Loucy (cell line): ENCODE results near the gene NXT1.

ENCODE experiments used
- EZH2phosphoT487 ChIP-seq: fragments of 200-600 bp; IDR thresholded peaks from 2 replicates; pipeline ENCODE4 v1.6.1; 2018; ENCODE audit warnings: antibody characterized with exemption, mild to moderate bottlenecking, moderate library complexity, borderline replicate concordance
- TF ChIP-seq, protein P1 (sequence below): fragments of 200-600 bp; sonication (generic); conservative IDR thresholded peaks from 2 replicates; pipeline ENCODE4 v1.5.1; 2014; ENCODE audit warnings: mild to moderate bottlenecking, antibody characterized with exemption, low read length

DNA sequence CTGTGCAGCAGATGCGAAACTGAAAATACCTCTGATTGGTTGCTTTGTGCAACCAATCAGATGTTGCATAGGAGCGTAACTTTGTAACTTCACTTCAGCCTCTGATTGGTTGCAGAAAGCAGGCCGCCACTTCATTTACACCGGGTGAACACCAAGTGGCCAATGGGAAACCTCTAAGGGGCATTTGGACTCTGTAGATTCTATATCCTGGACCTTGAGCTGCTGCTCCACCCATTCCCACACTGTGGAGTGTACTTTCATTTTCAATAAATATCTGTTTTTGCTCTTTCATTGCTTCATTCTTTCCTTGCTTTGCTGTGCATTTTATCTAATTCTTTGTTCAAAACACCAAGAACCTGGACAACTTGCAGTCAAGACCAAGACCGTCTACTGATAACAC lies 14.1 kb upstream of the NXT1 start:
- TF ChIP-seq, protein P1, sequence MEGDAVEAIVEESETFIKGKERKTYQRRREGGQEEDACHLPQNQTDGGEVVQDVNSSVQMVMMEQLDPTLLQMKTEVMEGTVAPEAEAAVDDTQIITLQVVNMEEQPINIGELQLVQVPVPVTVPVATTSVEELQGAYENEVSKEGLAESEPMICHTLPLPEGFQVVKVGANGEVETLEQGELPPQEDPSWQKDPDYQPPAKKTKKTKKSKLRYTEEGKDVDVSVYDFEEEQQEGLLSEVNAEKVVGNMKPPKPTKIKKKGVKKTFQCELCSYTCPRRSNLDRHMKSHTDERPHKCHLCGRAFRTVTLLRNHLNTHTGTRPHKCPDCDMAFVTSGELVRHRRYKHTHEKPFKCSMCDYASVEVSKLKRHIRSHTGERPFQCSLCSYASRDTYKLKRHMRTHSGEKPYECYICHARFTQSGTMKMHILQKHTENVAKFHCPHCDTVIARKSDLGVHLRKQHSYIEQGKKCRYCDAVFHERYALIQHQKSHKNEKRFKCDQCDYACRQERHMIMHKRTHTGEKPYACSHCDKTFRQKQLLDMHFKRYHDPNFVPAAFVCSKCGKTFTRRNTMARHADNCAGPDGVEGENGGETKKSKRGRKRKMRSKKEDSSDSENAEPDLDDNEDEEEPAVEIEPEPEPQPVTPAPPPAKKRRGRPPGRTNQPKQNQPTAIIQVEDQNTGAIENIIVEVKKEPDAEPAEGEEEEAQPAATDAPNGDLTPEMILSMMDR: no peak
- no peak for TF ChIP-seq EZH2phosphoT487
